Prostate gland (tissue), 2 donors: ENCODE results near the gene AEN. TPM values are rescaled to one million over a fixed set of nuclear protein-coding genes. Genes with fewer than 3 reads are reported as not detected.
"Not testable (repeated sequence)": the region's sequence is repeated elsewhere in the genome, so short reads cannot be mapped to it uniquely, and the experiment has no call there.

ENCODE experiments used
- DNase-seq: peaks from one replicate; pipeline ENCODE4 v3.0.0-alpha.2; 2019; ENCODE audit warnings: low spot score
- H3K27ac ChIP-seq, 2 donors: fragments of 200-600 bp; sonication (generic); 2 replicates each; pipeline ENCODE4 v1.5.1; 2017 to 2019
- H3K27me3 ChIP-seq: fragments of 200-600 bp; sonication (generic); replicated peaks from 2 replicates; pipeline ENCODE4 v1.5.1; 2019; ENCODE audit not compliant: insufficient read depth
- H3K36me3 ChIP-seq, 2 donors: fragments of 200-600 bp; sonication (generic); 1 replicate in 1 of 2; 2 replicates in 1 of 2; pipeline versions ENCODE4 v1.5.1 to v1.8.1; 2017 to 2019
- H3K4me1 ChIP-seq: fragments of 200-600 bp; sonication (generic); replicated peaks from 2 replicates; pipeline ENCODE4 v1.5.1; 2019
- H3K4me3 ChIP-seq, 2 donors: fragments of 200-600 bp; sonication (generic); 2 replicates each; pipeline ENCODE4 v1.5.1; 2017 to 2019
- H3K9me3 ChIP-seq: fragments of 200-600 bp; sonication (generic); 2 replicates; pipeline ENCODE4 v1.5.1; 2017
- POLR2A ChIP-seq: fragments of 450-650 bp; IDR thresholded peaks from one replicate; pipeline ENCODE4 v1.6.1; 2016; ENCODE audit warnings: antibody characterized with exemption, mild to moderate bottlenecking
- POLR2AphosphoS5 ChIP-seq: sonication (generic); formaldehyde crosslinking; IDR thresholded peaks from one replicate; pipeline ENCODE4 v1.6.1; 2017; ENCODE audit warnings: antibody characterized with exemption
- WGBS: methylation state at CpG from one replicate; pipeline ENCODE4 v1.1.5; 2018; 5-methylcytosine and 5-hydroxymethylcytosine counted together
- intact Hi-C: fragments of 100-400 bp; cut with DNase I; formaldehyde crosslinking; loops from one replicate; pipeline ENCODE4 v1.14.2; 2022
- total RNA-seq, 2 donors: library from RNA; depleted of rRNA; stranded (reverse); fragments of >200 nt; gene quantifications; one replicate each; pipeline ENCODE4 v1.1.0, GENCODE V29; 2016
- TF ChIP-seq, protein P1 (sequence below), 4 experiments: fragments of 200-600 bp in 2 of 4; fragments of 450-650 bp in 2 of 4; sonication (generic) in 2 of 4; IDR thresholded peaks; 1 replicate in 3 of 4; 2 replicates in 1 of 4; pipeline ENCODE4 v1.5.1; 2016 to 2019; ENCODE audit warnings: antibody characterized with exemption in 4 of 4, mild to moderate bottlenecking in 2 of 4, moderate library complexity in 2 of 4

The AEN gene
- total RNA-seq, 2 donors from 2014 or later, result 20.4 to 30.4 TPM

GRCh38 chr15:88638626-88639372 lies 17.7 kb downstream of the AEN start, which contains the start of gene ISG20:
Gene ISG20, plus strand, starts transcription at chr15:88639016. Its CDS starts 351 bp downstream, at chr15:88639367.
- Histone ChIP-seq H3K9me3 (no peaks in the 10 kb centered on the region), H3K27me3 (no peaks in the 10 kb centered on the region), H3K4me1 (peaks cover 16% of the 10 kb centered on the region), H3K27ac (peak within 1 kb of the TSS; percentile 95 to 96), H3K36me3 (no peaks in the 10 kb centered on the region), H3K4me3 (peak within 1 kb of the TSS; percentile 33 to 36)
- intact Hi-C loops, result no loop called here
- peak; percentile 94 for DNase-seq
- TF ChIP-seq, protein P1, sequence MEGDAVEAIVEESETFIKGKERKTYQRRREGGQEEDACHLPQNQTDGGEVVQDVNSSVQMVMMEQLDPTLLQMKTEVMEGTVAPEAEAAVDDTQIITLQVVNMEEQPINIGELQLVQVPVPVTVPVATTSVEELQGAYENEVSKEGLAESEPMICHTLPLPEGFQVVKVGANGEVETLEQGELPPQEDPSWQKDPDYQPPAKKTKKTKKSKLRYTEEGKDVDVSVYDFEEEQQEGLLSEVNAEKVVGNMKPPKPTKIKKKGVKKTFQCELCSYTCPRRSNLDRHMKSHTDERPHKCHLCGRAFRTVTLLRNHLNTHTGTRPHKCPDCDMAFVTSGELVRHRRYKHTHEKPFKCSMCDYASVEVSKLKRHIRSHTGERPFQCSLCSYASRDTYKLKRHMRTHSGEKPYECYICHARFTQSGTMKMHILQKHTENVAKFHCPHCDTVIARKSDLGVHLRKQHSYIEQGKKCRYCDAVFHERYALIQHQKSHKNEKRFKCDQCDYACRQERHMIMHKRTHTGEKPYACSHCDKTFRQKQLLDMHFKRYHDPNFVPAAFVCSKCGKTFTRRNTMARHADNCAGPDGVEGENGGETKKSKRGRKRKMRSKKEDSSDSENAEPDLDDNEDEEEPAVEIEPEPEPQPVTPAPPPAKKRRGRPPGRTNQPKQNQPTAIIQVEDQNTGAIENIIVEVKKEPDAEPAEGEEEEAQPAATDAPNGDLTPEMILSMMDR (IDR thresholded peaks at IDR 0.05), result peak in 3 of 4 experiments; percentile 42 to 71 (median 58)
- peak; percentile 82 for TF ChIP-seq POLR2A
- TF ChIP-seq POLR2AphosphoS5, result peak; percentile 98
- WGBS, result 8% methylated on average over 27 of the region's 27 CpGs

DNA sequence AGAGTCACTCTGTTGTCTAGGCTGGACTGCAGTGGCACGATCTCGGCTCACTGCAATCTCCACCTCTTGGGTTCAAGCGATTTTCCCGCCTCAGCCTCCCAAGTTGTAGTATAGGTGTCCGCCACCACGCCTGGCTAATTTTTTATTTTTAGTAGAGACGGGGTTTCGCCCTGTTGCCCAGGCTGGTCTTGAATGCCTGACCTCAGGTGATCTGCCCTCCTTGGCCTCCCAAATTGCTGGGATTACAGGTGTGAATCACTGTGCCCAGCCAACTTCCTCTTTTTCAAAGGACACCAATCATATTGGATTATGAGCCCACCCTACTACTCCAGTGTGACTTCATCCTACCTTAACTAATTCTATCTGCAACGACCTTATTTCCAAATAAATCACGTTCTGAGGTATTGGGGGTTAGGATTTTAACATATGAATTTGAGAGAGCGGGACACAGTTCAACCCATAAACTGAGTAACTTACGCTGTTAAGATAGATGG lies 20.9 kb downstream of the AEN start:
- Histone ChIP-seq H3K9me3 (no peaks in the 10 kb centered on the region), H3K4me1 (peaks cover 10% of the 10 kb centered on the region), H3K27me3 (no peaks in the 10 kb centered on the region), H3K4me3 (no peak overlapping the region), H3K27ac (no peak overlapping the region), H3K36me3 (no peaks in the 10 kb centered on the region)
- intact Hi-C loops, result no loop called here
- DNase-seq, result no peak
- WGBS, result 94% methylated on average over 12 of the region's 12 CpGs
- TF ChIP-seq POLR2A, result no peak
- TF ChIP-seq, protein P1 (IDR thresholded peaks at IDR 0.05), result no peak
- TF ChIP-seq POLR2AphosphoS5, result no peak

DNA sequence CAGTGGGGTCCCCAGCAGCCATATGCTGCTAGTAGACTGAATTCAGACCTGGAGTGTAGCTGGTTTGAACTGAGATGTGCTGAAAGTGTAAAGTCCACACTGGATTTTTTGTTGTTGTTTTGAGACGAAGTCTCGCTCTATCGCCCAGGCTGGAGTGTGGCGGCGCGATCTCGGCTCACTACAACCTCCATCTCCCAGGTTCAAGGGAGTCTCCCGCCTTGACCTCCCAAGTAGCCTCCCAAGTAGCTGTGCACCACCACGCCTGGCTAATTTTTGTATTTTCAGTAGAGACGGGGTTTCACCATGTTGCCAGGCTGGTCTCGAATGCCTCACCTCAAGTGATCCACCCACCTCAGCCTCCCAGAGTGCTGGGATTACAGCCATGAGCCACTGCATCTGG lies 21.4 kb downstream of the AEN start:
- H3K4me3 ChIP-seq, H3K9me3 ChIP-seq, H3K27me3 ChIP-seq, intact Hi-C loops, H3K36me3 ChIP-seq, DNase-seq, H3K27ac ChIP-seq: not testable (repeated sequence)
- peaks cover 10% of the 10 kb centered on the region for H3K4me1 ChIP-seq
- 95% methylated on average over 11 of the region's 11 CpGs for WGBS

GRCh38 chr15:88644741-88645140 lies 23.6 kb downstream of the AEN start:
- Histone ChIP-seq H3K4me3 (no peak overlapping the region), H3K4me1 (peaks cover 4% of the 10 kb centered on the region), H3K27ac (no peak overlapping the region), H3K27me3 (no peaks in the 10 kb centered on the region), H3K36me3 (no peaks in the 10 kb centered on the region), H3K9me3 (no peaks in the 10 kb centered on the region)
- TF ChIP-seq, protein P1 (IDR thresholded peaks at IDR 0.05), result no peak
- TF ChIP-seq POLR2AphosphoS5, result no peak
- TF ChIP-seq POLR2A, result no peak
- intact Hi-C loops, result no loop called here
- WGBS, result 85% methylated on average over 9 of the region's 9 CpGs
- DNase-seq, result no peak

DNA sequence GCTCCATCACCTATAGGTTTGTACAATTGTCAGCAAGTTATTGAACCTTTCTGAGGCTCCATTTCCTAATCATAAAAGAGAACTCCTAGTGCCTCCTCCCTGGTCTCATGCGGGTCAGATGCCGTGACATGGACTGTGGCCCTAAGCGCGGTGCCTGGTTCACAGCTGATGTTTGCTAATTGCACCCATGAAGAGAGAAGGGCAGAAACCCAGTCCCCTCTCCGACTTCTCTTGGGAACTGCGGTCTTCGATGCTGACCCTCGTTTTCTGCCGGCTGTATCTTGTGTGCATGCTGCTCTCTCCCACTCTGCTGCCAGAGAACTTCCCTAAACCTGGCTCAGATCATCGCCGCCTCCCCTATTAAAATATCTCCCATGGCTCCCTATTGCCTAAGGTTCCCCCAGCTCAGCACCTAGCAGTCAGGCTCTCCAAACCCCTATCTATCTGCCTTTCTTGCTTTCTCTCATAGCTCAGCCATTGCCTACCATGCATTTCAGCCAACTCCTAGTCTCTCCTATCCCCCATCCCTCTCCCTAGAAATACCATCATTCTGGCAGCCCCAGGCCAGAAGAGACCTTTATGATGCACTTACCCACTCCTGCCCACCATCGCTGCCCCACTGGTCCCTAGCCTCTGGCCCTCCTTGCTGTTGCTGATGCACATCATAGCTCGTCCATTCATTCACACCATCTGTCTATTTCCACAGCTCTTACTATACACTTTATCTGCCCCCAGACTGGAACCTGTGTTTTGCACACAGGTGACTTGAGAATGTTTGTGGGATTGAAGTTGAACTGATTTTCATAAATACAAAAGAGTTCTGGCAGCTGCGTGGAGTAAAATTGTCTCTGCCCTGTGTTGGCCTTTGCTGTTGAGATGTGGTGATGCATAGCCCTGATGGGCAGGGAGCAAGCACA lies 24.3 kb downstream of the AEN start:
- WGBS, result 96% methylated on average over 14 of the region's 14 CpGs
- Histone ChIP-seq H3K27ac (no peak overlapping the region), H3K4me3 (no peak overlapping the region), H3K36me3 (no peaks in the 10 kb centered on the region), H3K4me1 (peaks cover 4% of the 10 kb centered on the region), H3K27me3 (no peaks in the 10 kb centered on the region), H3K9me3 (no peaks in the 10 kb centered on the region)
- TF ChIP-seq POLR2A (no peak), POLR2AphosphoS5 (no peak)
- TF ChIP-seq, protein P1 (IDR thresholded peaks at IDR 0.05), result no peak
- no peak for DNase-seq
- intact Hi-C loops, result no loop called here
